HG03354 (cell line): ENCODE results near the gene SNAP23.
"Not testable (repeated sequence)": the region's sequence is repeated elsewhere in the genome, so short reads cannot be mapped to it uniquely, and the experiment has no call there.

Source experiments
- ATAC-seq: cut with Tn5 transposase; IDR thresholded peaks from one replicate; pipeline ENCODE4 v1.9.1; 2021; ENCODE audit warnings: mild to moderate bottlenecking; ENCODE audit not compliant: unreplicated experiment, poor library complexity, severe bottlenecking

SNAP23 gene

DNA sequence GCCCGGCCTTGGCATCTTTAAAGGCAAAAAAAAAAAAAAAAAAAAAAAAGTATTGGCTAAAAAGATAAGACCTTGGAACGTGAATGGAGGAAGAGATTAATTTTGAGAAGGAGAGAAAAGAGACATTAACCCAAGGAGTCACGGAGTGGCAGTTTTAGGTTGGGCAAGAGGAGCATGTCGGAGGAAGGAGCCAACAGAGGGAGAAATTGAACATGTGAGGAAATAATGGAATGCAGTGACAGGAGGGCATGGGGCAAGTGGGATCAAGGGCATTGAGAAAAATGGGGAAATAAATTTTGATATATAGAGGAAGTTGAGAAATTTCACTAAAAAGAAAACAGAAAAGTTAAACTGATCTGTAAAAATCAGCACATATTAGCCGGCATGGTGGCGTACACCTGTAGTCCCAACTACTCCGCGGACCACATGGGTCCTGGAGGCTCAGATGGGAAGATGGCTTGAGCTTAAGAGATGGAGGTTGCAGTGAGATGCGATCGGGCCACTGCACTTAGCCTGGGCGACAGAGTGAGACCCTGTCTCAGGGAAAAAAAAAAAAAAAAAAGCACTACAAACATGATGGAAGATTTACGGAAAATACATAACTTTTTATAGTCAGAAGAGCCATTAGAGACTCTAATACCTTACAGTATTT is 54.4 kb downstream of the SNAP23 start:
- ATAC-seq, result no peak

DNA sequence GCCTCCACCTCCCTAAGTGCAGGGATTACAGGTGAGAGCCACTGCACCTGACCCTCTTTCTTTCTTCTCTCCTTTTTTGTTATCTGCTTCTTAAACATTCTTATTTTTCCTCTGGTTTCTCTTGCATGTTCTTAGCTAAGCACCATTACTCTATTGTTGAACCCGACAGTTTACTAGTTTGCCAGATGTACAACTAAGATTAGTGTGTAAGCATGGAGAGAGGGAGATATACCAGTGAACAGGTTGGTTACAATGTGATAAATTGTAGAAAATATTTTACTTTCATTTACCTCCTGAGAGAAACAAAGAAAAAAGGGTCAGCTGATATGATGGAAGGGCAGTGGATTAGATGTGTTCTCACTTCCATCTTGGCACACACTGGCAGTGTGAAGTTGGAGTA is 58.1 kb downstream of the SNAP23 start:
- ATAC-seq, result no peak

GRCh38 chr15:42556550-42557207 is 61.2 kb downstream of the SNAP23 start:
- not testable (repeated sequence) for ATAC-seq

DNA sequence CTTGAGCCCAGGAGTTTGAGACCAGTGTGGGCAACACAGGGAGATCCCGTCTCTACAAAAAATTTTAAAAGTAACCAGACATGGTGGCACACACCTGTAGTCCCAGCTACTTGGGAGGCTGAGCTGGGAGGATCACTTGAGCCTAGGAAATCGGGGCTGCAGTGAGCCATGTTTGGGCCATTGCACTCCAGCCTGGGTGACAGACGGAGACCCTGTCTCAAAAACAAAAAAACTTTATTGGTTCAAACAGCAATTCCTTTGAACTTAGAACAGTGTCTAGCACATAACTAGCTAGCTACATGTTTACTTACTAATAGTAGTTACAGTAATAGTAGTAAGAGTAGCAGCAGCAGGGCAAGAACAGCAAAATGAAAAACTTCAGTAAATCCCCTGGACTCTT is 63.3 kb downstream of the SNAP23 start:
- ATAC-seq, result no peak

GRCh38 chr15:42575188-42576039 is 80.0 kb downstream of the SNAP23 start, which contains the start of gene STARD9:
TSS of gene STARD9 (plus strand) at chr15:42575606. CDS start at chr15:42575716, 110 bp downstream.
- peak; percentile 90 for ATAC-seq

- no peak for ATAC-seq
Measured at GRCh38 chr15:42576040-42576594, 80.7 kb downstream of the SNAP23 start.

DNA sequence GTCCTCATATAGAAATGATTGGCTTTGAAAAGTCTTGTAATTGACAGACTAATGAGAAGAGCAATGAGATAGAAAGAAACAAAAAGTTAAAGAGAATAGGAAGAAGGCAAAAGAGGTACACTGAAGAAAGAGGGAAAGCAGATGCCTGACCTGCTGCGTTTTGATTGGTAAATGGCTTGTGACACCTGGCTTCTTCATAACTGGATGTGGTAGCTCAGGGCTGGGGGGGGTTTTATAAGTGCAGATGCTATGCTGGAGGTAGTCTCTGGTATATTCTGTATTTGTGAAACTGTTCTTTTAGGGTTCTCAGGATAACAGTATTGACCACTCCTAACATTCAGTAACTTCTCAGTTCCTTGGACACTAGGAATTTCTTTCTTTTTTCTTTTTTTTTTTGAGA is 81.3 kb downstream of the SNAP23 start:
- ATAC-seq, result no peak

GRCh38 chr15:42577514-42578031 is 82.1 kb downstream of the SNAP23 start:
- no peak for ATAC-seq

GRCh38 chr15:42578984-42579537 is 83.6 kb downstream of the SNAP23 start:
- ATAC-seq, result no peak

DNA sequence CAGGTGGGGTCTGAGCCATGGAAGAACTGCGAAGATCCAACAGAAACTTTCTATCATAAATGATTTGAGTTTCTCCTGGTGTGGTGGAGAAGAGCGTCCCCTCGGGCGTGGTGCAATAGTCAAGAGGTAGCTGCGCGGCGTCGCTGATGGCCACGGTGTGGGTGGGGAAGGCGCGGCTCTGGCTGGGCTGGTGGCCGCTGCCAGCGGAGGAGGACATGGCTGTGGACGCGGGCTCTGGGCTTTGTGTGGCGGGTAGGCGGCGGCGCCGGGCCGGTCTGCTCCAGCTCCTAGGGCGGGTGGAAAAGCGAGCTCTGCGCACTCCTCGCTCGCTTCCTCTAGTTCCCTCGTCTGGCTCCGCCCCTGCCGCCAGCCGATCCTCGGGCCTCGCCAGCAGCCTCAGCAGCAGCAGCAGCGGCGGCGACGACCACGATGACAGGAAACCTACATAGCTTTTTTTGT is 85.9 kb downstream of the SNAP23 start:
- peak; percentile 82 for ATAC-seq
